ENCODE measurements around the gene SHC1. TPM values are rescaled to one million over a fixed set of nuclear protein-coding genes. Genes with fewer than 3 reads are reported as not detected.

The SHC1 gene
- total and polyA plus RNA-seq, 2 donors (not counting 1 experiment from before 2014, with no cell fraction given) = 50.1 to 61.4 TPM

GRCh38 chr1:154956544-154956941 is 14.0 kb downstream of the SHC1 start:
- no peak for DNase-seq
- CTCF ChIA-PET = interaction anchor here (1.0 to 6.1 kb wide), 12 partner anchors 17 to 397 kb away, joined by 3 to 46 read pairs (median 12); partner anchors contain the start of genes FLAD1 and PMVK
- peaks cover 0 to 28% of the 10 kb centered on the region in 2 experiments for H3K36me3 ChIP-seq (replicated peaks in 1 of 2; ENCODE audit: control extremely low read depth in 1 of 2, control insufficient read depth in 1 of 2, extremely low read depth in 1 of 2, insufficient read depth in 2 of 2, low read length in 1 of 2)
- intact Hi-C loops (cut with micrococcal nuclease) = loop anchor here (1.0 to 5.0 kb wide), 2 partner anchors 61 to 349 kb away; partner anchors contain the start of gene ADAR
- Mint-ChIP-seq H3K9me3 (ENCODE audit: insufficient read depth) (no peaks in the 10 kb centered on the region), H3K4me1 (peaks cover 70% of the 10 kb centered on the region), H3K27ac (peak overlapping the region; percentile 96), H3K4me3 (peak overlapping the region; percentile 92), H3K27me3 (no peaks in the 10 kb centered on the region)
- H3K4me3 ChIP-seq (ENCODE audit: control extremely low read depth in 1 of 5, extremely low read depth in 1 of 5, insufficient read depth in 1 of 5, low read depth in 2 of 5, low read length in 4 of 5) = peak overlapping the region; percentile 71 to 97 (median 83)
- H3K27ac ChIP-seq (ENCODE audit: low read length in 2 of 2) = peak overlapping the region; percentile 99
- peak overlapping the region; percentile 63 for H2AFZ ChIP-seq (ENCODE audit: insufficient read depth, low read depth, low read length, poor library complexity, severe bottlenecking)
- peak overlapping the region; percentile 85 for H3K4me2 ChIP-seq (replicated peaks; ENCODE audit: low read depth, low read length, poor library complexity, severe bottlenecking)
- 42% methylated on average over 5 of the region's 6 CpGs for WGBS (ENCODE audit: insufficient coverage)
- peaks cover 64% of the 10 kb centered on the region for H4K20me1 ChIP-seq (ENCODE audit: control insufficient read depth, insufficient read depth, low read length, poor library complexity, severe bottlenecking)
- H3K4me1 ChIP-seq (ENCODE audit: control insufficient read depth in 2 of 2, insufficient read depth in 2 of 2, low read length in 2 of 2) = peaks cover 55 to 64% of the 10 kb centered on the region in 2 donors
- peaks cover 88% of the 10 kb centered on the region for H3K79me2 ChIP-seq (ENCODE audit: control insufficient read depth, insufficient read depth, low read length)
- ATAC-seq (ENCODE audit: low read depth) = no peak
- no peaks in the 10 kb centered on the region for H3K27me3 ChIP-seq (replicated peaks in 1 of 4; ENCODE audit: control extremely low read depth in 1 of 4, control insufficient read depth in 3 of 4, insufficient read depth in 4 of 4, low read length in 3 of 4)
- POLR2A ChIA-PET = interaction anchor here (1.0 to 3.4 kb wide), 5 partner anchors 15 to 56 kb away, joined by 4 to 26 read pairs (median 6); partner anchors contain the start of genes CKS1B, PMVK and SHC1
- TF ChIP-seq EZH2 (IDR thresholded peaks at IDR 0.05; ENCODE audit: borderline replicate concordance, insufficient read depth, low read depth, low read length, poor library complexity, severe bottlenecking) (no peak), CTCF (IDR thresholded peaks at IDR 0.05) (no peak)
- no peaks in the 10 kb centered on the region for H3K9me3 ChIP-seq (ENCODE audit: control extremely low read depth in 1 of 3, control insufficient read depth in 2 of 3, insufficient read depth in 1 of 3, low read length in 2 of 3)
- peak overlapping the region; percentile 97 for H3K9ac ChIP-seq (ENCODE audit: low read length)

Measured in B cell (primary cell).